Prostate gland (tissue), 2 donors: ENCODE data around the gene LRRC37B. TPM values are rescaled to one million over a fixed set of nuclear protein-coding genes. Genes with fewer than 3 reads are reported as not detected.
"Not testable (repeated sequence)": the region's sequence is repeated elsewhere in the genome, so short reads cannot be mapped to it uniquely, and the experiment has no call there.

Experiments
- DNase-seq: peaks from one replicate; pipeline ENCODE4 v3.0.0-alpha.2; 2019; ENCODE audit warnings: low spot score
- H3K27ac ChIP-seq, 2 donors: fragments of 200-600 bp; sonication (generic); 2 replicates each; pipeline ENCODE4 v1.5.1; 2017 to 2019
- H3K27me3 ChIP-seq: fragments of 200-600 bp; sonication (generic); replicated peaks from 2 replicates; pipeline ENCODE4 v1.5.1; 2019; ENCODE audit not compliant: insufficient read depth
- H3K36me3 ChIP-seq, 2 donors: fragments of 200-600 bp; sonication (generic); 1 replicate in 1 of 2; 2 replicates in 1 of 2; pipeline versions ENCODE4 v1.5.1 to v1.8.1; 2017 to 2019
- H3K4me1 ChIP-seq: fragments of 200-600 bp; sonication (generic); replicated peaks from 2 replicates; pipeline ENCODE4 v1.5.1; 2019
- H3K4me3 ChIP-seq, 2 donors: fragments of 200-600 bp; sonication (generic); 2 replicates each; pipeline ENCODE4 v1.5.1; 2017 to 2019
- H3K9me3 ChIP-seq: fragments of 200-600 bp; sonication (generic); 2 replicates; pipeline ENCODE4 v1.5.1; 2017
- CTCF ChIP-seq, 4 experiments: fragments of 200-600 bp in 2 of 4; fragments of 450-650 bp in 2 of 4; sonication (generic) in 2 of 4; IDR thresholded peaks; 1 replicate in 3 of 4; 2 replicates in 1 of 4; pipeline ENCODE4 v1.5.1; 2016 to 2019; ENCODE audit warnings: antibody characterized with exemption in 4 of 4, mild to moderate bottlenecking in 2 of 4, moderate library complexity in 2 of 4
- WGBS: methylation state at CpG from one replicate; pipeline ENCODE4 v1.1.5; 2018; 5-methylcytosine and 5-hydroxymethylcytosine counted together
- intact Hi-C: fragments of 100-400 bp; cut with DNase I; formaldehyde crosslinking; loops from one replicate; pipeline ENCODE4 v1.14.2; 2022
- total RNA-seq, 2 donors: library from RNA; depleted of rRNA; stranded (reverse); fragments of >200 nt; gene quantifications; one replicate each; pipeline ENCODE4 v1.1.0, GENCODE V29; 2016

The LRRC37B gene
- total RNA-seq, 2 donors from 2014 or later, result 8.7 to 23.6 TPM

GRCh38 chr17:32061840-32062239 is 54.7 kb downstream of the LRRC37B start:
- H3K4me3 ChIP-seq, H3K27ac ChIP-seq, H3K9me3 ChIP-seq, H3K4me1 ChIP-seq, H3K27me3 ChIP-seq, DNase-seq, intact Hi-C loops, H3K36me3 ChIP-seq: not testable (repeated sequence)
- 72% methylated on average over 8 of the region's 8 CpGs for WGBS

- H3K4me1 ChIP-seq, H3K27ac ChIP-seq, H3K27me3 ChIP-seq, intact Hi-C loops, DNase-seq, H3K4me3 ChIP-seq, H3K9me3 ChIP-seq, H3K36me3 ChIP-seq: not testable (repeated sequence)
- 78% methylated on average over 2 of the region's 2 CpGs for WGBS
These were observed 56.9 kb downstream of the LRRC37B start for GRCh38 chr17:32064091-32064490.

- H3K27ac ChIP-seq, H3K36me3 ChIP-seq, H3K9me3 ChIP-seq, H3K4me3 ChIP-seq, intact Hi-C loops, DNase-seq, H3K27me3 ChIP-seq, H3K4me1 ChIP-seq: not testable (repeated sequence)
- 85% methylated on average over 9 of the region's 10 CpGs for WGBS
These were observed 59.0 kb downstream of the LRRC37B start for GRCh38 chr17:32066123-32066680.

- H3K27ac ChIP-seq, H3K9me3 ChIP-seq, H3K36me3 ChIP-seq, intact Hi-C loops, H3K4me3 ChIP-seq, H3K4me1 ChIP-seq, H3K27me3 ChIP-seq: not testable (repeated sequence)
- peak; percentile 6 for DNase-seq
- TF ChIP-seq CTCF (IDR thresholded peaks at IDR 0.05), result peak in 2 of 4 experiments; percentile 14 to 24
- WGBS, result 53% methylated on average over 16 of the region's 25 CpGs
These were observed 59.9 kb downstream of the LRRC37B start for GRCh38 chr17:32066863-32067642.

GRCh38 chr17:32069067-32069466 is 61.9 kb downstream of the LRRC37B start:
- H3K4me3 ChIP-seq, DNase-seq, H3K27ac ChIP-seq, H3K27me3 ChIP-seq, H3K4me1 ChIP-seq, intact Hi-C loops, H3K9me3 ChIP-seq, H3K36me3 ChIP-seq: not testable (repeated sequence)
- WGBS, result 22% methylated on average over 2 of the region's 2 CpGs

- H3K27me3 ChIP-seq, intact Hi-C loops, DNase-seq, H3K27ac ChIP-seq, H3K4me3 ChIP-seq, H3K9me3 ChIP-seq, H3K4me1 ChIP-seq, H3K36me3 ChIP-seq: not testable (repeated sequence)
- WGBS, result 79% methylated on average over 1 of the region's 4 CpGs
These were observed 64.8 kb downstream of the LRRC37B start for GRCh38 chr17:32071961-32072360.

- H3K4me3 ChIP-seq, H3K27me3 ChIP-seq, DNase-seq, H3K36me3 ChIP-seq, H3K9me3 ChIP-seq, H3K4me1 ChIP-seq, H3K27ac ChIP-seq, intact Hi-C loops: not testable (repeated sequence)
- 93% methylated on average over 3 of the region's 4 CpGs for WGBS
These were observed 65.9 kb downstream of the LRRC37B start for GRCh38 chr17:32073131-32073530.

GRCh38 chr17:32079753-32080152 is 72.6 kb downstream of the LRRC37B start:
- H3K27me3 ChIP-seq, H3K27ac ChIP-seq, H3K4me3 ChIP-seq, H3K9me3 ChIP-seq, intact Hi-C loops, DNase-seq, H3K36me3 ChIP-seq, H3K4me1 ChIP-seq: not testable (repeated sequence)
- 3% methylated on average over 9 of the region's 10 CpGs for WGBS

- 4% methylated on average over 10 of the region's 17 CpGs for WGBS
- DNase-seq, H3K27me3 ChIP-seq, intact Hi-C loops, H3K36me3 ChIP-seq, H3K4me1 ChIP-seq, H3K27ac ChIP-seq, H3K9me3 ChIP-seq: not testable (repeated sequence)
- peak overlapping the region; percentile 33 to 34 for H3K4me3 ChIP-seq
These were observed 76.4 kb downstream of the LRRC37B start for GRCh38 chr17:32083550-32083979.

- H3K9me3 ChIP-seq, DNase-seq, H3K27ac ChIP-seq, H3K4me1 ChIP-seq, H3K36me3 ChIP-seq, H3K27me3 ChIP-seq, intact Hi-C loops: not testable (repeated sequence)
- H3K4me3 ChIP-seq, result peak overlapping the region; percentile 33 to 34
- WGBS, result 0% methylated on average over 15 of the region's 39 CpGs
These were observed 77.1 kb downstream of the LRRC37B start for GRCh38 chr17:32084003-32084941.
